Prostate gland (tissue), 2 donors: Measurements from ENCODE around the gene HNF4A.
"Not testable (repeated sequence)": the region's sequence is repeated elsewhere in the genome, so short reads cannot be mapped to it uniquely, and the experiment has no call there.

Source experiments
- POLR2A ChIP-seq: fragments of 450-650 bp; IDR thresholded peaks from one replicate; pipeline ENCODE4 v1.6.1; 2016; ENCODE audit warnings: antibody characterized with exemption, mild to moderate bottlenecking
- POLR2AphosphoS5 ChIP-seq: sonication (generic); formaldehyde crosslinking; IDR thresholded peaks from one replicate; pipeline ENCODE4 v1.6.1; 2017; ENCODE audit warnings: antibody characterized with exemption
- TF ChIP-seq, protein P1 (sequence below), 4 experiments: fragments of 200-600 bp in 2 of 4; fragments of 450-650 bp in 2 of 4; sonication (generic) in 2 of 4; IDR thresholded peaks; 1 replicate in 3 of 4; 2 replicates in 1 of 4; pipeline ENCODE4 v1.5.1; 2016 to 2019; ENCODE audit warnings: antibody characterized with exemption in 4 of 4, mild to moderate bottlenecking in 2 of 4, moderate library complexity in 2 of 4

- not testable (repeated sequence) for TF ChIP-seq POLR2A, POLR2AphosphoS5
- TF ChIP-seq, protein P1, sequence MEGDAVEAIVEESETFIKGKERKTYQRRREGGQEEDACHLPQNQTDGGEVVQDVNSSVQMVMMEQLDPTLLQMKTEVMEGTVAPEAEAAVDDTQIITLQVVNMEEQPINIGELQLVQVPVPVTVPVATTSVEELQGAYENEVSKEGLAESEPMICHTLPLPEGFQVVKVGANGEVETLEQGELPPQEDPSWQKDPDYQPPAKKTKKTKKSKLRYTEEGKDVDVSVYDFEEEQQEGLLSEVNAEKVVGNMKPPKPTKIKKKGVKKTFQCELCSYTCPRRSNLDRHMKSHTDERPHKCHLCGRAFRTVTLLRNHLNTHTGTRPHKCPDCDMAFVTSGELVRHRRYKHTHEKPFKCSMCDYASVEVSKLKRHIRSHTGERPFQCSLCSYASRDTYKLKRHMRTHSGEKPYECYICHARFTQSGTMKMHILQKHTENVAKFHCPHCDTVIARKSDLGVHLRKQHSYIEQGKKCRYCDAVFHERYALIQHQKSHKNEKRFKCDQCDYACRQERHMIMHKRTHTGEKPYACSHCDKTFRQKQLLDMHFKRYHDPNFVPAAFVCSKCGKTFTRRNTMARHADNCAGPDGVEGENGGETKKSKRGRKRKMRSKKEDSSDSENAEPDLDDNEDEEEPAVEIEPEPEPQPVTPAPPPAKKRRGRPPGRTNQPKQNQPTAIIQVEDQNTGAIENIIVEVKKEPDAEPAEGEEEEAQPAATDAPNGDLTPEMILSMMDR (IDR thresholded peaks at IDR 0.05): not testable (repeated sequence)
Observed at GRCh38 chr20:44327748-44328147, 27.8 kb upstream of the HNF4A start.
